Mucosa of stomach (tissue), 1 donor: Measurements from ENCODE around the gene RFNG.

Experiments used
- H3K27me3 ChIP-seq: one replicate; pipeline ENCODE4 v1.7.0; 2013; ENCODE audit warnings: mild to moderate bottlenecking, low read length; ENCODE audit not compliant: control insufficient read depth, insufficient read depth
- H3K36me3 ChIP-seq: one replicate; pipeline ENCODE4 v1.7.0; 2013; ENCODE audit warnings: low read length; ENCODE audit not compliant: control insufficient read depth, insufficient read depth
- H3K4me1 ChIP-seq: one replicate; pipeline ENCODE4 v1.7.0; 2013; ENCODE audit warnings: mild to moderate bottlenecking, low read length; ENCODE audit not compliant: control insufficient read depth, insufficient read depth
- H3K4me3 ChIP-seq: one replicate; pipeline ENCODE4 v1.7.0; 2013; ENCODE audit warnings: low read length
- H3K9ac ChIP-seq: one replicate; pipeline ENCODE4 v1.7.0; 2013; ENCODE audit warnings: mild to moderate bottlenecking, low read length, moderate library complexity
- H3K9me3 ChIP-seq: one replicate; pipeline ENCODE4 v1.7.0; 2013; ENCODE audit warnings: mild to moderate bottlenecking, low read length, moderate library complexity; ENCODE audit not compliant: control insufficient read depth
- donor health status: Pancreatic carcinoma.

RFNG gene

DNA sequence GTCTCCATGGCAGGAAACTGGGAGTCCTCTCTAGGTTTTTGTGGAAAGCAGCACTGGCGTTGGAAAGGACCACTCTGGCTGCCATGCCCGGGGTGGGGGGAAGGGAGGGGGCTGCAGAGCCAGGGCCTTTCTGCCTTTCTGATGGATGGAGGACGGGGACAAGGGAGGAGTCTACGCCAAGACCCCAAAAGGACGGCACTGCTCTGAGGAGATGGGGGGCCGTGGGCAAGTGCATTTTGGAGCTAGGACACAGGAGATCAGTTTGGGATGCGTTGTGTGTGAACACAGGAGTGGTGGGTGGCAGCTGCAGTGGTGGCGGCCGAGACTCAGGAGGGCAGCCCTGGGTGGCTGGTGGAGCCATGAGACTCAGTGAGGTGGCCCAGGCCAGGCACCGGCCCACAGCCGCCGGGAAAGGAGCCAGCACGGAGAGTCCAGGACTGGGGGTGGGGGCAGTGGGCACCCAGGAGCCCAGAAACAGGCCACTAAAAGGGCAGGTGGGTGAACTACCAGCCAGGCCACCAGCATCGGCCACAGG, 31.0 kb downstream of the RFNG start:
- H3K4me3 ChIP-seq, result no peak overlapping the region
- no peak overlapping the region for H3K9ac ChIP-seq
- H3K4me1 ChIP-seq, result peaks cover 39% of the 10 kb centered on the region
- H3K9me3 ChIP-seq, result no peaks in the 10 kb centered on the region
- no peaks in the 10 kb centered on the region for H3K27me3 ChIP-seq
- H3K36me3 ChIP-seq, result no peaks in the 10 kb centered on the region

DNA sequence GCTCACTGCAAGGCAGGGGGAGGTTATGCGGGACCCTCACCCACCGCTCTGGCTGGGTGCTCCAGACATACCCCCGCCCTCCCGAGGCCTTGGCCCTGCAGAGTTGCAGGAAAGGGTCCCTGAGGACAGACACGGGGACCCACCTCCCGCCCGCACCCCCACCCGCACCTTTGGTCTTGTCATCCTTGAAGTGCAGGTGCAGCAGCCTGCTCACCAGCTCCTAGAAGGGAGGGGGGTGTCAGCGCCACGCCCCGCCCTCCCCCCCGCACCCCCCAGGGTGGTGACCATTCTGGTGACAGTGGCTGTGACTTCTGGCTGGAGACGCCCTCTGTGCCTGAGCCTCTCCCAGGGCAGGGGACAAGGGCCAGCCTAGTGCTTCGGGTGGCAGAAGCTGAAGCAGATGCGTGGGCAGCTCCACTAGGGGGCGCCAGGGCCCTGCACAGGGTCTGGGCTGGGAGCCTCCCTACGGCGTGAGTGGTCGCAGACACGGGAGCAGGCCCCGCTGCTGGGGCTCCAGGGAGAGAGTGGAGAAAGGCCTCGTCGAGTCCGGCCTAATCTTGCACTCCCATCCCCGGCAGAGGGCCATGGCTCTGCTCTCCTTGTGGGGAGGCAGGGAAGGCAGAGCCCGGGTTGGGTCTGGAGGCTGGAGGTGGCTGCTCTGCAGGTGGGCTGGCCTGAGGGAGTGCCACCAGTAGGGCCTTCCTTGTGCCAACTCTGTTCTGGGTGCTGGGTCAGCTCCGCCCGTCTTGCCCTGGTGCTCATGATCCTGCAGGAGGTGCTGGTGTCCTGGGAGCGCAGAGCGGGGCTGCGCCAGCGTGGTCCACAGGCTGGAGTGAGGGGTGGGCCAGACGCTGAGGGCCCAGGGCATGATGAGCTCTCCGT, 31.7 kb downstream of the RFNG start:
- no peaks in the 10 kb centered on the region for H3K36me3 ChIP-seq
- no peak overlapping the region for H3K4me3 ChIP-seq
- no peaks in the 10 kb centered on the region for H3K27me3 ChIP-seq
- H3K9ac ChIP-seq, result no peak overlapping the region
- H3K9me3 ChIP-seq, result no peaks in the 10 kb centered on the region
- H3K4me1 ChIP-seq, result peaks cover 39% of the 10 kb centered on the region

- no peak overlapping the region for H3K9ac ChIP-seq
- H3K36me3 ChIP-seq, result no peaks in the 10 kb centered on the region
- H3K27me3 ChIP-seq, result no peaks in the 10 kb centered on the region
- H3K4me3 ChIP-seq, result no peak overlapping the region
- peaks cover 35% of the 10 kb centered on the region for H3K4me1 ChIP-seq
- H3K9me3 ChIP-seq, result no peaks in the 10 kb centered on the region
Measured at GRCh38 chr17:82018989-82019689, 32.5 kb downstream of the RFNG start.

GRCh38 chr17:82018152-82018988, 33.2 kb downstream of the RFNG start:
- H3K36me3 ChIP-seq, result no peaks in the 10 kb centered on the region
- H3K4me1 ChIP-seq, result peaks cover 30% of the 10 kb centered on the region
- no peaks in the 10 kb centered on the region for H3K9me3 ChIP-seq
- H3K4me3 ChIP-seq, result no peak overlapping the region
- no peak overlapping the region for H3K9ac ChIP-seq
- H3K27me3 ChIP-seq, result no peaks in the 10 kb centered on the region

DNA sequence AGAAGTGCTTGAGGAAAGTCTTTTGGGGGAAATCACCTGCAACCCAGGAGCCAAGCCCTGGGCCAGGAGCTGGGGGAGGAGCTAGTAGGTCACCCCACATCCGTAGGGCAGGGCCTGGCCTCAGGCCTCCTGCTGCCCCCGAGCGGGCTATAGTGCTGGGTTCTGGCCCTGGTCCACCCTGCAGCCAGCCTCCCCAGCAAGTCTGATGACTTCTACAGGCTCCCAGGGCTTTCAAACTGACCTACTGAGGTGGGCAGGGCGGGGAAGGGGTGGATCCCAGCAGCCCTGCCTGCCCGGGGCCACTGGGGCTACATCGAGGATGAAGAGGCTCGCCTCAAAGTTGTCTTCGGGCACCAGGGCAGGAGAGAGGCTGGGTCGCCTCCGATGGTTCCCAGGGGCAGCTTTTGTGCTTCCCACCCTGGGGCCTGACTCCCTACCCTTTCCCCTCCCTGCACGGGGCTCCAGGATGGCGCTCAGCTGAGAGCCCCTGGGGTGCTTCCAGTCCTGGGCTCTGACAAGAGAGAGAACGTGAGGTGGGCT, 33.9 kb downstream of the RFNG start:
- peaks cover 30% of the 10 kb centered on the region for H3K4me1 ChIP-seq
- no peak overlapping the region for H3K4me3 ChIP-seq
- H3K27me3 ChIP-seq, result no peaks in the 10 kb centered on the region
- H3K9me3 ChIP-seq, result no peaks in the 10 kb centered on the region
- no peaks in the 10 kb centered on the region for H3K36me3 ChIP-seq
- no peak overlapping the region for H3K9ac ChIP-seq

- Histone ChIP-seq H3K9me3 (no peaks in the 10 kb centered on the region), H3K4me3 (no peak overlapping the region), H3K4me1 (peaks cover 27% of the 10 kb centered on the region), H3K36me3 (no peaks in the 10 kb centered on the region), H3K27me3 (no peaks in the 10 kb centered on the region), H3K9ac (no peak overlapping the region)
Measured at GRCh38 chr17:82016875-82017459, 34.6 kb downstream of the RFNG start.

DNA sequence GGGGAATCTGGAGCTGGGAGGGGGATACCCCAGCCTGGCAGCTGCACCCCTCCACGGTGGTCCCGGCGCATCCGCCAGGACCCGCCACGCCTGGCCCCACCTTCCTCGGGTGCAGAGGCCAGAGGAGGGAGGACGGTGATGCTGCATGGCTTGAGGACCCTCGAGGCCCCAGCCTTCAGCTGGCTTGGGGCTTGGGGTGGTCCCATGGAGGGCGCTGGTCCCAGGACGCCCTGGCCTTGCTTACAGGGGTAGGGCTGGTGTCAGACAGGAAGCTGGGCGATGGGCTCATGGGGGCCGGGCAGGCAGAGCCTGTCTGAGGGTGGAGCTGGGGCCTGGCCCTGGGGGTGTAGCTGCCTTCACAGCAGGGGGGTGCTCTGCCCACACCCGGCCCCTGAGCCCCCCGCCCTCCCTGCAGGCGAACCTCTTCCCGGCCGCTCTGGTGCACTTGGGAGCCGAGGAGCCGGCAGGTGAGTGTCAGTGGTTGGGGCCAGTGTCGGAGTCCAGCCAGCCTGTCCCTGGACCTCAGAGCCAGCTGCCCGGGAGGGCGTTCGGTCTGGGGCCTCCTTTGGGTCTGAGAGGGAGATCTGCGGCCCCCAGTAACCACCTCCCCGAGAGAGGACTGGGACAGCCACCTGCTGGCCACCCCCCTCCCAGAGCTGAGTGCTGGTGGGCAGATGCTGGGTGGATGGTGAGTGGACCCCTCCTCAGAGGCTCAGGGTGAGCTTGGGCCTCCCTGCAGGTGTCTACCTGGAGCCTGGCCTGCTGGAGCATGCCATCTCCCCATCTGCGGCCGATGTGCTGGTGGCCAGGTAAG, 35.3 kb downstream of the RFNG start:
- Histone ChIP-seq H3K4me1 (peaks cover 20% of the 10 kb centered on the region), H3K9me3 (no peaks in the 10 kb centered on the region), H3K27me3 (no peaks in the 10 kb centered on the region), H3K36me3 (no peaks in the 10 kb centered on the region), H3K9ac (no peak overlapping the region), H3K4me3 (no peak overlapping the region)

- Histone ChIP-seq H3K9me3 (no peaks in the 10 kb centered on the region), H3K4me3 (no peak overlapping the region), H3K4me1 (peaks cover 13% of the 10 kb centered on the region), H3K9ac (no peak overlapping the region), H3K36me3 (no peaks in the 10 kb centered on the region), H3K27me3 (no peaks in the 10 kb centered on the region)
Measured at GRCh38 chr17:82015311-82015971, 36.2 kb downstream of the RFNG start.

GRCh38 chr17:82014971-82015310, 36.7 kb downstream of the RFNG start:
- Histone ChIP-seq H3K9ac (no peak overlapping the region), H3K36me3 (no peaks in the 10 kb centered on the region), H3K4me3 (no peak overlapping the region), H3K27me3 (no peaks in the 10 kb centered on the region), H3K4me1 (peaks cover 8% of the 10 kb centered on the region), H3K9me3 (no peaks in the 10 kb centered on the region)

DNA sequence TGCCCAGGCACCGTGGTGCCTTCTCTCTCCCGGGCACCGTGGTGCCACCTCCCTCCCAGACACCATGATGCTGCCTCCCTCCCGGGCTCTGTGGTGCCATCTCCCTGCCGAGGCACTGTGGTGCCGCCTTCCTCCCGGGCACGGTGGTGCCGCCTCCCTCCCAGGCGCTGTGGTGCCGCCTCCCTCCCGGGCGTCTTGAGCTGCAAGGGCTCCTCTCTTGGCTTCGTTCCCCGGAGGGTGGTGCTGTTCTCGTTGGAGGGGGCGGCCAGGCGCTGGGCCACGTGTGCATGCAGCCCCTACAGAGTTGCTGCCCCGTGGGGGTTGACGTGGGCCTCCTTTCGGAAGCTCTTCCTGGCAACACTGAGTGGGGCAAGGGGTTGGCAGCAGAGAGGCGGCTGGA, 37.2 kb downstream of the RFNG start:
- no peaks in the 10 kb centered on the region for H3K36me3 ChIP-seq

More for the DNA sequence above, 37.2 kb downstream of the RFNG start:
- Histone ChIP-seq H3K9ac (no peak overlapping the region), H3K4me3 (no peak overlapping the region), H3K4me1 (peaks cover 3% of the 10 kb centered on the region), H3K9me3 (no peaks in the 10 kb centered on the region), H3K27me3 (no peaks in the 10 kb centered on the region)
